HG02763 (cell line): ENCODE data around the gene IMPDH2.

Source experiments
- ATAC-seq: cut with Tn5 transposase; IDR thresholded peaks from one replicate; pipeline ENCODE4 v1.9.1; 2021; ENCODE audit warnings: mild to moderate bottlenecking, moderate library complexity; ENCODE audit not compliant: unreplicated experiment

IMPDH2 gene

GRCh38 chr3:49028673-49029562 is at the start of gene IMPDH2:
TSS of gene IMPDH2 (minus strand) at chr3:49029398. CDS start at chr3:49029350, 48 bp downstream.
- peak; percentile 91 for ATAC-seq

GRCh38 chr3:49076646-49077045 is 47.4 kb upstream of the IMPDH2 start:
- no peak for ATAC-seq

- ATAC-seq, result no peak
These were observed 46.9 kb upstream of the IMPDH2 start for GRCh38 chr3:49076116-49076515.

- no peak for ATAC-seq
These were observed 28.8 kb upstream of the IMPDH2 start for GRCh38 chr3:49058011-49058410.

GRCh38 chr3:49057268-49057667 is 28.1 kb upstream of the IMPDH2 start:
- no peak for ATAC-seq

GRCh38 chr3:49054344-49054862 is 25.2 kb upstream of the IMPDH2 start:
- ATAC-seq, result no peak

GRCh38 chr3:49053543-49053942 is 24.3 kb upstream of the IMPDH2 start:
- no peak for ATAC-seq

GRCh38 chr3:49035281-49035680 is 6.1 kb upstream of the IMPDH2 start:
- no peak for ATAC-seq

- ATAC-seq, result no peak
These were observed 5.5 kb upstream of the IMPDH2 start for GRCh38 chr3:49034650-49035049.

- no peak for ATAC-seq
These were observed 3.6 kb upstream of the IMPDH2 start for GRCh38 chr3:49032646-49033304.

GRCh38 chr3:49030321-49030720 is 1.1 kb upstream of the IMPDH2 start:
- ATAC-seq, result no peak

GRCh38 chr3:49029563-49029884 is 326 bp upstream of the IMPDH2 start:
- ATAC-seq, result no peak

- ATAC-seq, result no peak
These were observed 913 bp downstream of the IMPDH2 start for GRCh38 chr3:49028298-49028672.

GRCh38 chr3:49027634-49028033 is 1.6 kb downstream of the IMPDH2 start:
- ATAC-seq, result no peak

GRCh38 chr3:49026536-49026935 is 2.7 kb downstream of the IMPDH2 start:
- ATAC-seq, result no peak

- ATAC-seq, result no peak
These were observed 3.2 kb downstream of the IMPDH2 start for GRCh38 chr3:49025793-49026520.

- no peak for ATAC-seq
These were observed 4.0 kb downstream of the IMPDH2 start for GRCh38 chr3:49025005-49025792.

- ATAC-seq, result no peak
These were observed 4.7 kb downstream of the IMPDH2 start for GRCh38 chr3:49024449-49024848.

- ATAC-seq, result no peak
These were observed 5.4 kb downstream of the IMPDH2 start for GRCh38 chr3:49023775-49024174.

GRCh38 chr3:49022688-49023171 is 6.5 kb downstream of the IMPDH2 start:
- no peak for ATAC-seq
